GM21423 (cell line): ENCODE data around the gene TET1.
"Not testable (repeated sequence)": the region's sequence is repeated elsewhere in the genome, so short reads cannot be mapped to it uniquely, and the experiment has no call there.

Source experiments
- ATAC-seq: cut with Tn5 transposase; IDR thresholded peaks from one replicate; pipeline ENCODE4 v1.9.1; 2021; ENCODE audit warnings: mild to moderate bottlenecking, moderate library complexity; ENCODE audit not compliant: unreplicated experiment

The TET1 gene

GRCh38 chr10:68696018-68696417 is 135.9 kb downstream of the TET1 start:
- ATAC-seq: no peak

GRCh38 chr10:68697106-68697505 is 137.0 kb downstream of the TET1 start:
- ATAC-seq: no peak

DNA sequence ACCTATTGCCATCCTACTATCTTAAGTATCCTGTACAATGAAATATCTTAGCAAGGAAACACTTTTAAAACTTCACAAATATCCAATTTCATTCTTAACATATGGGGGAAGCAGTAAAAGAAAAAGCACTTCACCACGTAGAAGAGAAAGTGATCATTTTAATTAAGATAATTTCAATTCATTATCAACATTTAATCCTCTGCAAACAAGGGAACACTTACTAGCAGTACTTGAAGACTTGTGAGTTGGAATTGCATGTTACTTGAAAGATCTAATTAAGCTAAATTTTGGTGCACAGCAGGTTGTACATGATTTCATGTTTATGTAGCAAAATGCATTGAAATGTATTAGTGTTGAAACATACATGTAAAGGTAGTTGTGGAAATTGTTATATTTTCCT is 140.1 kb downstream of the TET1 start:
- no peak for ATAC-seq

DNA sequence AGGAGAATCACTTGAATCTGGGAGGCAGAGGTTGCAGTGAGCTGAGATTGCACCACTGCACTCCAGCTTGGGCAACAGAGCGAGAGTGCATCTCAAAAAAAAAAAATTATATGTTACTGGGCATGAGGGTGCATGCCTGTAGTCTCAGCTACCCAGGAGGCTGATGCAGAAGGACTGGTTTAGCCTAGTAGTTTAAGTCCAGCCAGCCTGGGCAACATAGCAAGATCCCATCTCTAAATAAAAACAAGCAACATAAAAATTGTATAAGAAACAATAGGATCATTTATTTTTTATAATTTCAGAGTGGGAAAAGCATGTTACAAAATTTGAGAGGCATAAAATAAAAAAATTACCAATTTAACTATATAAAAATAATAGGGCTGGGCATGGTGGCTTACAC is 145.4 kb downstream of the TET1 start:
- no peak for ATAC-seq

GRCh38 chr10:68708987-68709386 is 148.8 kb downstream of the TET1 start:
- ATAC-seq: not testable (repeated sequence)

- not testable (repeated sequence) for ATAC-seq
Measured at GRCh38 chr10:68713065-68713464, 152.9 kb downstream of the TET1 start.

DNA sequence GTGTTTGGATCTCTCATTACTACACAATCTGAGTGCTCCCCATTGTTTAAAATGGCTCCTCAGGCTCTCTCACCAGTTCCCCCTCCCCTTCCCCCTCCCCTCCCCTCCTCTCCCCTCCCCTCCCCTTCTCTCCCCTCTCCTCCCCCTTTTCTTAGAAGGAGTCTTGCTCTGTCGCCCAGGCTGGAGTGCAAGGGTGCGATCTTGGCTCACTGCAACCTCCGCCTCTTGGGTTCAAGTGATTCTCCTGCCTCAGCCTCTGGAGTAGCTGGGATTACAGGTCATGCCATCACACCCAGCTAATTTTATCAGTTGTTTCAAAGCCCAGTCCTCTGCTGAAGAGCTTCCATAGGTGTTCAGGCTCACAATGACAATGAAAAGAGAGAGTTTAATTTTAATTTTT is 157.3 kb downstream of the TET1 start:
- ATAC-seq: no peak

- peak; percentile 100 for ATAC-seq
Measured at GRCh38 chr10:68720793-68721672, 160.9 kb downstream of the TET1 start, which contains the start of gene CCAR1. CCAR1 (plus strand) TSS chr10:68721239; CDS start chr10:68722505, 1,266 bp downstream.

- ATAC-seq: peak; percentile 13
Measured at GRCh38 chr10:68721673-68722335, 161.7 kb downstream of the TET1 start.

DNA sequence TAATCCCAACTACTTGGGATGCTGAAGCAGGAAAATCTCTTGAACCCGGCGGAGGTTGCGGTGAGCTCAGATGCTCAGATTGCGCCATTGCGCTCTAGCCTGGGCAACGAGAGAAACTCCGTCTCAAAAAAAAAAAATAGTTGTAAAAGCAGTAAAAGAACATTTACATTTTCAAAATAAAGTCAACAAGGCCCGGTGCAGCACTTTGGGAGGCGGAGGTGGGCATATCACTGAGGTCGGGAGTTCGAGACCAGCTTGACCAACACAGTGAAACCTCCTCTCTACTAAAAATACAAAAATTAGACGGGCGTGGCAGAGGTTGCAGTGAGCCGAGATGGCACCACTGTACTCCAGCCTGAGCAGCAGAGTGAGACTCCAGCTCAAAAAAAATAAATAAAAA is 164.9 kb downstream of the TET1 start:
- ATAC-seq: no peak

GRCh38 chr10:68727146-68727545 is 167.0 kb downstream of the TET1 start:
- ATAC-seq: no peak

DNA sequence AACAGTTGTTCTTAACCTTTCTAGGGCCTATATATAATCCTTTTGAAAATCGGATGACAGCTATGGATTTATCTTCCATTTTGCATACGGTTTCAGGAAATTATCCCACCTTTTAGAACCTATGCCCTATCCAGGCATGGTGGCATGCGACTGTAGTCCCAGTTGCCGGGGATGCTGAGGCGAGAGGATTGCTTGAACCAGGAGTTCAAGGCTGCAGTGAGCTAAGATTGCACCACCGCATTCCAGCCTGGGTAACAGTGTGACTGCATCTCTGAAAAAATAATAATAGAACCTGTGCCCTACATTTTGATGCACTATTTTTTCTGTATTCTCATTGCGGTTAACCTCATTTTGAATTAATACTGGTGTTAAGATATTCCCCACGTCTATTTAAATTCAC is 172.5 kb downstream of the TET1 start:
- ATAC-seq: no peak

DNA sequence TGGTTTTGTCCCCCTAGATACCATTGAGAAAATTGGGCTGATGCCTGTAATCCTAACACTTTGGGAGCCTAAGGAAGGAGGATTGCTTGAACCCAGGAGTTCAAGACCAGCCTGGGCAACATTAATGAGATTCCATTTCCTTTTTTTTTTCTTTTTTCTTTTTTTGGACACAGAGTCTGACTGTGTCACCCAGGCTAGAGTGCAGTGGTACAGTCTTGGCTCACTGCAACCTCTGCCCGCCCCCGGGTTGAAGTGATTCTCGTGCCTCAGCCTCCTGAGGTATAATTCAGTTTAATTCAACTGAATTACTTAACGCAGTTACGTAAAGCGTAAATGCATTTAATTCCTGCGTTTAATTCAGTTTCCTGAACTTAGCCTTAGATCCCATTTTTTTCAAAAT is 174.2 kb downstream of the TET1 start:
- ATAC-seq: no peak

- no peak for ATAC-seq
Measured at GRCh38 chr10:68735119-68735518, 175.0 kb downstream of the TET1 start.

- ATAC-seq: not testable (repeated sequence)
Measured at GRCh38 chr10:68735739-68736138, 175.6 kb downstream of the TET1 start.

DNA sequence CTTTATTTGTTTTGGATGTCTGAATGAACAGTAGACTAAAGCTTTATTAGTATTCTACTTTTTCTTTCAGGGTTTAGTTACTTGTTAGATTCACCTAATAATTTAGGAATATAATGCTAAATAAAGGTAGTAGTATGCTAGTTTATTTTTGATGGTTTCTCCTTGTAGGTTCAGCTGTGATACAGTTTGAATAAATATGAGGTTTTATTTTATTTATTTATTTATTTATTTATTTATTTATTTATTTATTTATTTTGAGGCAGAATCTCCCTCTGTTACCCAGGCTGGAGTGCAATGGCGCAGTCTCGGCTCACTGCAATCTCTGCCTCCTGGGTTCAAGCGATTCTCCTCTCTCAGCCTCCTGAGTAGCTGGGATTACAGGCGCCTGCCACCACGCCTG is 180.5 kb downstream of the TET1 start:
- not testable (repeated sequence) for ATAC-seq

DNA sequence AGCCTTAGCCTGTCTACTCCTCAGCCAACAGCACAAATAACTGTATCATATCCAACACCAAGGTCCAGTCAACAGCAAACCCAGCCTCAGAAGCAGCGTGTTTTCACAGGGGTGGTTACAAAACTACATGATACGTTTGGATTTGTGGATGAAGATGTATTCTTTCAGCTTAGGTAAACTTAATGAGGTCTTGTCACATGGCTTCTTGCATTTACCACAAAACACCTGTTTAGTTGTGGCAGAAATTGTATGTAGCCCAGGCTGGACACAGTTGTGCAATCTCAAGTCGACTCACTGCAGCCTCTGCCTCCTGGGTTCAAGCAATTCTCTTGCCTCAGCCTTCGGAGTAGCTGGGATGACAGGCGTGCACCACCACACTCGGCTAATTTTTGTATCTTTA is 182.3 kb downstream of the TET1 start:
- no peak for ATAC-seq
